ENCODE results near the gene NCAPD2.

Gene NCAPD2

GRCh38 chr12:6532051-6532926 is 38.4 kb downstream of the NCAPD2 start:
- Histone ChIP-seq H3K9ac (ENCODE audit: low read length) (peak overlapping the region; percentile 63), H3K27me3 (ENCODE audit: control insufficient read depth in 1 of 2, insufficient read depth in 2 of 2, low read length in 2 of 2) (no peaks in the 10 kb centered on the region), H3K4me1 (ENCODE audit: insufficient read depth, low read length) (peaks cover 34% of the 10 kb centered on the region), H3K4me3 (ENCODE audit: low read depth in 1 of 2, low read length in 2 of 2) (peak overlapping the region in 1 of 2 donors; percentile 88), H3K9me3 (ENCODE audit: low read length) (no peaks in the 10 kb centered on the region), H3K36me3 (ENCODE audit: insufficient read depth, low read length) (peaks cover 54% of the 10 kb centered on the region), H3K27ac (ENCODE audit: low read depth, low read length) (peak overlapping the region; percentile 92)

GRCh38 chr12:6532927-6533652 is 39.2 kb downstream of the NCAPD2 start:
- peaks cover 54% of the 10 kb centered on the region for H3K36me3 ChIP-seq (ENCODE audit: insufficient read depth, low read length)
- H3K9me3 ChIP-seq (ENCODE audit: low read length) = no peaks in the 10 kb centered on the region
- H3K27ac ChIP-seq (ENCODE audit: low read depth, low read length) = peak overlapping the region; percentile 92
- peak overlapping the region; percentile 63 for H3K9ac ChIP-seq (ENCODE audit: low read length)
- H3K27me3 ChIP-seq (ENCODE audit: control insufficient read depth in 1 of 2, insufficient read depth in 2 of 2, low read length in 2 of 2) = no peaks in the 10 kb centered on the region
- H3K4me3 ChIP-seq (ENCODE audit: low read depth in 1 of 2, low read length in 2 of 2) = peak overlapping the region; percentile 53 to 88
- peaks cover 41% of the 10 kb centered on the region for H3K4me1 ChIP-seq (ENCODE audit: insufficient read depth, low read length)

- Histone ChIP-seq H3K4me1 (ENCODE audit: insufficient read depth, low read length) (peaks cover 46% of the 10 kb centered on the region), H3K36me3 (ENCODE audit: insufficient read depth, low read length) (peaks cover 54% of the 10 kb centered on the region), H3K27me3 (ENCODE audit: control insufficient read depth in 1 of 2, insufficient read depth in 2 of 2, low read length in 2 of 2) (no peaks in the 10 kb centered on the region)
These were observed 39.7 kb downstream of the NCAPD2 start for GRCh38 chr12:6533653-6533922.

GRCh38 chr12:6533923-6534694 is 40.2 kb downstream of the NCAPD2 start, which contains the start of gene GAPDH:
Gene GAPDH, plus strand, starts transcription at chr12:6534517. Its CDS starts 316 bp downstream, at chr12:6534833.
- no peaks in the 10 kb centered on the region for H3K27me3 ChIP-seq (ENCODE audit: control insufficient read depth in 1 of 2, insufficient read depth in 2 of 2, low read length in 2 of 2)
- H3K36me3 ChIP-seq (ENCODE audit: insufficient read depth, low read length) = peaks cover 54% of the 10 kb centered on the region

More at GRCh38 chr12:6533653-6533922, 39.7 kb downstream of the NCAPD2 start:
- H3K4me3 ChIP-seq (ENCODE audit: low read depth in 1 of 2, low read length in 2 of 2) = peak overlapping the region; percentile 53 to 88
- no peaks in the 10 kb centered on the region for H3K9me3 ChIP-seq (ENCODE audit: low read length)
- H3K27ac ChIP-seq (ENCODE audit: low read depth, low read length) = peak overlapping the region; percentile 92
- H3K9ac ChIP-seq (ENCODE audit: low read length) = peak overlapping the region; percentile 63

GRCh38 chr12:6534695-6534944 is 40.7 kb downstream of the NCAPD2 start:
- Histone ChIP-seq H3K4me1 (ENCODE audit: insufficient read depth, low read length) (peaks cover 49% of the 10 kb centered on the region), H3K4me3 (ENCODE audit: low read depth in 1 of 2, low read length in 2 of 2) (peak overlapping the region; percentile 81 to 88), H3K36me3 (ENCODE audit: insufficient read depth, low read length) (peaks cover 53% of the 10 kb centered on the region)

More at GRCh38 chr12:6533923-6534694, 40.2 kb downstream of the NCAPD2 start, which contains the start of gene GAPDH:
- Histone ChIP-seq H3K4me1 (ENCODE audit: insufficient read depth, low read length) (peaks cover 49% of the 10 kb centered on the region), H3K4me3 (ENCODE audit: low read depth in 1 of 2, low read length in 2 of 2) (peak within 1 kb of the TSS; percentile 81 to 88), H3K27ac (ENCODE audit: low read depth, low read length) (peak within 1 kb of the TSS; percentile 92), H3K9ac (ENCODE audit: low read length) (peak within 1 kb of the TSS; percentile 91), H3K9me3 (ENCODE audit: low read length) (no peaks in the 10 kb centered on the region)

GRCh38 chr12:6534945-6535696 is 41.2 kb downstream of the NCAPD2 start:
- Histone ChIP-seq H3K4me1 (ENCODE audit: insufficient read depth, low read length) (peaks cover 49% of the 10 kb centered on the region), H3K36me3 (ENCODE audit: insufficient read depth, low read length) (peaks cover 48% of the 10 kb centered on the region), H3K9ac (ENCODE audit: low read length) (peak overlapping the region; percentile 91), H3K27ac (ENCODE audit: low read depth, low read length) (peak overlapping the region; percentile 92), H3K27me3 (ENCODE audit: control insufficient read depth in 1 of 2, insufficient read depth in 2 of 2, low read length in 2 of 2) (no peaks in the 10 kb centered on the region), H3K4me3 (ENCODE audit: low read depth in 1 of 2, low read length in 2 of 2) (peak overlapping the region; percentile 81 to 88), H3K9me3 (ENCODE audit: low read length) (no peaks in the 10 kb centered on the region)

More at GRCh38 chr12:6534695-6534944, 40.7 kb downstream of the NCAPD2 start:
- H3K27ac ChIP-seq (ENCODE audit: low read depth, low read length) = peak overlapping the region; percentile 92
- H3K9me3 ChIP-seq (ENCODE audit: low read length) = no peaks in the 10 kb centered on the region
- peak overlapping the region; percentile 91 for H3K9ac ChIP-seq (ENCODE audit: low read length)
- H3K27me3 ChIP-seq (ENCODE audit: control insufficient read depth in 1 of 2, insufficient read depth in 2 of 2, low read length in 2 of 2) = no peaks in the 10 kb centered on the region

- H3K27me3 ChIP-seq (ENCODE audit: control insufficient read depth in 1 of 2, insufficient read depth in 2 of 2, low read length in 2 of 2) = no peaks in the 10 kb centered on the region
- H3K9ac ChIP-seq (ENCODE audit: low read length) = peak overlapping the region; percentile 91
- no peaks in the 10 kb centered on the region for H3K9me3 ChIP-seq (ENCODE audit: low read length)
- H3K27ac ChIP-seq (ENCODE audit: low read depth, low read length) = peak overlapping the region; percentile 92
- peaks cover 49% of the 10 kb centered on the region for H3K4me1 ChIP-seq (ENCODE audit: insufficient read depth, low read length)
- peaks cover 43% of the 10 kb centered on the region for H3K36me3 ChIP-seq (ENCODE audit: insufficient read depth, low read length)
- peak overlapping the region; percentile 81 to 88 for H3K4me3 ChIP-seq (ENCODE audit: low read depth in 1 of 2, low read length in 2 of 2)
These were observed 41.7 kb downstream of the NCAPD2 start for GRCh38 chr12:6535697-6535946.

GRCh38 chr12:6535960-6536847 is 42.3 kb downstream of the NCAPD2 start:
- Histone ChIP-seq H3K36me3 (ENCODE audit: insufficient read depth, low read length) (peaks cover 41% of the 10 kb centered on the region), H3K4me1 (ENCODE audit: insufficient read depth, low read length) (peaks cover 49% of the 10 kb centered on the region), H3K27ac (ENCODE audit: low read depth, low read length) (peak overlapping the region; percentile 92), H3K27me3 (ENCODE audit: control insufficient read depth in 1 of 2, insufficient read depth in 2 of 2, low read length in 2 of 2) (no peaks in the 10 kb centered on the region), H3K9ac (ENCODE audit: low read length) (peak overlapping the region; percentile 91), H3K4me3 (ENCODE audit: low read depth in 1 of 2, low read length in 2 of 2) (peak overlapping the region; percentile 81 to 88), H3K9me3 (ENCODE audit: low read length) (no peaks in the 10 kb centered on the region)

- Histone ChIP-seq H3K27ac (ENCODE audit: low read depth, low read length) (no peak overlapping the region), H3K4me3 (ENCODE audit: low read depth in 1 of 2, low read length in 2 of 2) (no peak overlapping the region), H3K36me3 (ENCODE audit: insufficient read depth, low read length) (peaks cover 46% of the 10 kb centered on the region), H3K9me3 (ENCODE audit: low read length) (no peaks in the 10 kb centered on the region), H3K27me3 (ENCODE audit: control insufficient read depth in 1 of 2, insufficient read depth in 2 of 2, low read length in 2 of 2) (no peaks in the 10 kb centered on the region), H3K9ac (ENCODE audit: low read length) (no peak overlapping the region), H3K4me1 (ENCODE audit: insufficient read depth, low read length) (peaks cover 46% of the 10 kb centered on the region)
These were observed 43.1 kb downstream of the NCAPD2 start for GRCh38 chr12:6536894-6537579.

All from muscle layer of colon (tissue), 2 donors.